Measurements from ENCODE around the gene SLX4IP. TPM values are rescaled to one million over a fixed set of nuclear protein-coding genes. Genes with fewer than 3 reads are reported as not detected.

The SLX4IP gene
- total and polyA plus RNA-seq, 2 of the 13 experiments (the other 11 are each of a cell fraction or from before 2014, with no cell fraction given): 3.6 to 7.3 TPM

- TF ChIP-seq ZNF646 (CRISPR knock-in tag; IDR thresholded peaks at IDR 0.05) (no peak), POLR2G (IDR thresholded peaks at IDR 0.05; ENCODE audit: low read depth, low read length) (peak; percentile 99), ZNF747 (CRISPR knock-in tag; IDR thresholded peaks at IDR 0.05; ENCODE audit: borderline replicate concordance) (peak; percentile 18; the same call in 1 of the 2 replicates), ZNF839 (CRISPR knock-in tag; IDR thresholded peaks at IDR 0.05; ENCODE audit: borderline replicate concordance) (peak; percentile 12; the same call in 1 of the 2 replicates), NRL (CRISPR knock-in tag; IDR thresholded peaks at IDR 0.05; ENCODE audit: borderline replicate concordance) (no peak), ATF3 (CRISPR knock-in tag; IDR thresholded peaks at IDR 0.05) (0 out of 2 replicates have a peak, but pooled peaks have one; percentile 4), MZF1 (CRISPR knock-in tag; IDR thresholded peaks at IDR 0.05; ENCODE audit: borderline replicate concordance) (no peak), PREB (CRISPR knock-in tag; IDR thresholded peaks at IDR 0.05) (no peak), GMEB2 (CRISPR knock-in tag; IDR thresholded peaks at IDR 0.05; ENCODE audit: low read depth) (0 out of 2 replicates have a peak, but pooled peaks have one; percentile 5), ZNF12 (CRISPR knock-in tag; IDR thresholded peaks at IDR 0.05) (peak; percentile 77; the same call in 1 of the 2 replicates), ZNF784 (CRISPR knock-in tag; IDR thresholded peaks at IDR 0.05; ENCODE audit: borderline replicate concordance) (no peak; the same call in 1 of the 2 replicates), MBNL3 (CRISPR knock-in tag; conservative IDR thresholded peaks at IDR 0.05) (no peak), STAG1 (CRISPR knock-in tag; IDR thresholded peaks at IDR 0.05) (0 out of 2 replicates have a peak, but pooled peaks have one; percentile 28), KLF6 (CRISPR knock-in tag; IDR thresholded peaks at IDR 0.05) (peak; percentile 70), ZSCAN21 (CRISPR knock-in tag; IDR thresholded peaks at IDR 0.05; ENCODE audit: borderline replicate concordance) (0 out of 2 replicates have a peak, but pooled peaks have one; percentile 1), ZSCAN31 (CRISPR knock-in tag; IDR thresholded peaks at IDR 0.05; ENCODE audit: low read depth) (no peak), ZBTB7A (CRISPR knock-in tag; IDR thresholded peaks at IDR 0.05) (no peak), IRF2 (CRISPR knock-in tag; IDR thresholded peaks at IDR 0.05) (peak; percentile 77; the same call in 1 of the 2 replicates)
Observed at GRCh38 chr20:10434467-10434831, 656 bp upstream of the SLX4IP start (continued).
